SHP77 treated with DMSO at 0.1 percent for 48 hours (cell line): ENCODE data around the gene CCBE1.
A peak's percentile ranks its signal among the peaks of the same experiment; 100 is the strongest.

Source experiments
- DNase-seq: peaks from one replicate; lab custom pipeline; 2025; lab: John Stamatoyannopoulos, UW

Gene CCBE1

DNA sequence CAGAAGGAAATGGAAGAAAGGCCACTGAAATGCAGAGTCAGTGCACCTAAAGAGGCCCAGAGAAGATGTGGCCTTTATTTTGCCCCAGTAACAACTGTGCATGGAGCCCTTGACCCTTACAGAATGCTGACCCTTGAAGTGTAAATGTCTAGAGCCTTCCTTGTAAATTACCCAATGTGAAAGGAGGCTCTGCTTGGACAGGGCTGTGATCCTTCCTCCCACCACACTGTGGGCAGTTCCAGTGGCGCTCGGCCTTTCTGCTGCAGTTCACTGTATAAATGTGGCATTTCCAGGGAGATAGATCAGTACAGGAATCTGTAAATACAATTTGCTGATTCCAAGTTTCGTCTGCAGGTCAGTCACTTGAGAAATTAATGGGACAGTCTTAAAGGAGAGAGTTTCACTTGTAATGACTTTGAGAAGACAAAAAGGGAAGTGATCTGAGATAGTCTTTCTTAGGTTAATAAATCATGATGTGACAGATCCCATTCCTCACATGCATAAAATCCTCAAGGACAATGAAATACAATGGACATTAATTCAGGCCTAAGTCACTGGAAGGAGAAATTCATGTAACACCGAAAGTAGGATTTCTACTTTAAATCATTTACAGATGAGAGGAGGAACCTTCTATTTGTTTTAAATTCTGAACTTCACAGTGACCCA lies 204.3 kb downstream of the CCBE1 start:
- DNase-seq = no peak

DNA sequence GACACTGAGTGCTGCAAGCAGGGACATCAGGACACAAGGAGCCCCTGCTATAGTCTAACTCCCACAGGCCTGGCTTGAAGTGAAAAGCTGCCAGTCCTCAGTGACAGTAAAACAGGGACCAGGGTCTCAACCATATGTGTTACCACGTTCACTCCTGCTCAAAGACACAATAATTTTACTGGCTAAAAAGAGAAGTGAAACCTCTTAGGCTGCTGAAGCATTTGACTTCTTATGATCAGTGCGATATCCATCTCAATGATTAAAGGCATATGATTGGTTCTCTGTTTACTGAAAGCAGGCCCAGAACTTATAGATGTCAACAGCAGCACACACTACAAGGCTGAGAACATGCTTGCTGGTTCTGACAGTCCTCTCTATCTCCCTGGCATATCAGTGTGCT lies 208.3 kb downstream of the CCBE1 start:
- no peak for DNase-seq

DNA sequence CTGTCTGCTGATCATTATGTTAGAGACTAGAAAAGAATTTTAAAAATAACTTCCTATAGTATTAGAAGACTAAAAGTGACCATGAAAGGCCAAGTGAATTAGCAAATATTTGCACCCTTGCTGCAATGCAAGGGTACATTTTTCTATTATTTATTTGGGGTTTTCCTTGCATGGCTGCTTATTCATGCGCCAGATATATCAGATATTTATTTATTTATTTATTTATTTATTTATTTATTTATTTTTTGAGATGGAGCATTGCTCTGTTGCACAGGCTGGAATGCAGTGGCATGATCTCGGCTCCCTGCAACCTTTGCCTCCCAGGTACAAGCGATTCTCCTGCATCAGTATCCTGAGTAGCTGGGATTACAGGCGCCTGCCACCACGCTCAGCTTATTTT lies 211.8 kb downstream of the CCBE1 start:
- no peak for DNase-seq

DNA sequence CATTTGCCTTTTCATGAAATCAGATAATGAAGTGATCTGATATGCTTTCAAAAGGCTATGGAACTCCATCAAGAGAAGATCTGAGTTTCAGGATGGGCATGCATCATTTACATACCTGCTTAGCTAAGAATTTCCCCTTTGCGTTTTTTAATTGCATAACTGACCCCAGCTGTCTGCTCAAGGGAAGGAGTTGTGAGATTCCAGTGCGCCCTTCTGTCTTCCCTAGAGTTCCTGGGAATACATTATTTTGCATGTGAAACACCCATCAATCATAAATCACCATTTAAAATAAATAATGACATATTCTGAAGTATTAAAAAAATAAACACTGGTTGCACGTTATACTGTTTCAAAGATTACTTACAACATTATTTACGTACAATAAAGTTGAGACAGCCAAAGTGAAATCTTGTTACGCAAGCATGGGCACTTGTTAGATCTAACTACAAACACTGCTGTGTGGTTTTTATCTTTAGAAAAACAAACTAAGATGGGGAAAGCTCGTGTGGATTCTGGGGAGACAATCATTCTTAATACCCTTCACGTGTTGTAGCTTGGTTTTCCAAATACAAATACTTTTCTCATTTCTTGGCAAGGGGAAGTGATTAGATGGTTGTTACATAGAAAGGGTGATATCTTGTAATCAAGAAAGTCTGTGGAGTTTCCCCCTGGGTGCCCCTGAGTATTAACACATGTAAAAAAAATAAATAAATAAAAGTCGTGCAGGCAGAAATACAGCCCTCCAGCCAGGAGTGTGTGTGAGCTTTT lies 212.5 kb downstream of the CCBE1 start:
- DNase-seq = no peak

DNA sequence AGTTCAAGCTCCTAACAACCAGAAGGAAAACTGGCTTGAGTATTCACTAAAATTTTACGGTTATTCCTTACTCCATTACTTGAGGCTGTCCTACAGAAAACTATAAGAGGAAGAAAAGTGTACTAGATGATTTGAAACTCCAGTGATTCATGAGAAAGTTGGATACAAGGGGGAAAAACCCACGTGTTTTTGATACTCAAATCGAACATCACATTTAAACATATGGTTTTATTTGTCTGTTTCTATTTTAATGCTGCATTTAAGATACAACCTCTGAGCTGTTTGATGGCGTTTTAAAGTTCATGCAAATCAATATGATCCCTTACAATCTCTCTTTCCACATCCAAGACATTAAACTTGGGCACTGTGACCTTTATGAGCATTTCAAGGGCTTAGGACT lies 213.1 kb downstream of the CCBE1 start:
- no peak for DNase-seq

DNA sequence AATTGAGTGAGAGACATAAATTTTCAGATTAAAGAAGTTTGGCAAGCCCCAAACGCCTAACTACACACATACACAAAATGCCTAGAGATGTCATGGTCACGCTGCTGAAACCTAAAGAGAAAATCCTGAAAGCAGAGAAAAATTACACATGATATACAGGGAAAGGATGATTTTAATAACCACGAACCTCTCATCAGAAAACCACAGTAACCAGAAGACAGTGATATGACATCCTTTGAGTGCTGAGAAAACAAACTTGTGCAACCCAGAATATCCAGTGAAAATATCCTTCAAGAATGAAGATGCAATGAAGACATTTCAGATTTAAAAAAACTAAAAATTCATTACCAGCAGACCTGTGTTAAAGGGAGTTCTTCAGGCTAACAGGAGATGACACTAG lies 215.8 kb downstream of the CCBE1 start:
- DNase-seq = no peak

DNA sequence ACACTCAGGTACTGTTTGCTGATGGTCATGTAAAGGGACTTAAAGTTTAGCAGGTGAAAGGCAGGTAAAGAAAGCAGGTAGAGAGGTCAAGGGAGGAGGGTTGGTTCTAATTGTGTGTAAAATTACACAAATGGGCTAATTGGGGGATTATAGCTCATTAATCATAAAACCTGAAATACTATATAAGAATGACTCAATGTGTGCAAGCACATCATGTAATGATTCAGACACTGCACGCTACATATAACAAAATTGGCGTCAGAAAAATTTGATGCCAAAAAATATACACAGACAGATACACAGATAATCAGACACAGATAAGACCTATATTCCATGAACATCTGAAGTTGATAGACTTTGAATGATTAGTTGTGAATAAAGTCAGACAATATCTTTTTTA lies 217.4 kb downstream of the CCBE1 start:
- DNase-seq = no peak

DNA sequence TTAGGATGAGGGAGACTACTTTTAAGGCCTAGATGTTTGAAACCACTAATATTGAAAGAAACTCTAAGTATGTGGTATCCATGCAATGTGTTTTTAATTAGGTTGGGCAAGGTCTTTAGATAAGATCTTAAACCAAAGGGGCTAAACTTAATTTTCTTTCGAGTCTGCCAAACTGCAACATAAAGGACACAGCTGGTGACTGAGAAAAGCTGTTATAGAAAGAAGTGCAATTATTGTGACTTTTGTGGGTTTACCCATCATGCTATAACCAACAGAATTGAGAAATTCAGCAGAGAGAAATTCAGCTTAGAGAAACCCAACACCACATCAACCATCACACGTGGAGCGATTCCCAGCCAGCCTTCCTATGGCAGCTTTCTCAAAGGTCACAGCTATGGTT lies 218.6 kb downstream of the CCBE1 start:
- DNase-seq = no peak

DNA sequence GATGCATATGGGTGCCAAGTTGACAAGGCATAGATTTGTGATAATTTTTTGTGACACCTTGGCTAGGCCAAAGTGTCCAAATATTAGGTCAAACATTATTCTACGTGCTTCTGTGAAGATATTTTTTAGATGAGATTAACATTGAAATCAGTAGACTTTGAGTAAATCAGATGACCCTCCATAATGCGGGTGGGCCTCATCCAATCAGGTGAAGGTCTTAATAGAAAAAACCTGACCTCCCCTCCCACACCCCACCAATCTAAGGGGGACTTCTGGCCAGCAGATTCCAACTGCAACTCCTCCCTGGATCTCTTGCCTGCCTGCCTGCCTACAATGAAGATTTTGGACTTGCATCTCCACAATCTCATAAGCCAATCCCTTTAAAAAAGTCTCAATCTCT lies 219.4 kb downstream of the CCBE1 start:
- DNase-seq = no peak

DNA sequence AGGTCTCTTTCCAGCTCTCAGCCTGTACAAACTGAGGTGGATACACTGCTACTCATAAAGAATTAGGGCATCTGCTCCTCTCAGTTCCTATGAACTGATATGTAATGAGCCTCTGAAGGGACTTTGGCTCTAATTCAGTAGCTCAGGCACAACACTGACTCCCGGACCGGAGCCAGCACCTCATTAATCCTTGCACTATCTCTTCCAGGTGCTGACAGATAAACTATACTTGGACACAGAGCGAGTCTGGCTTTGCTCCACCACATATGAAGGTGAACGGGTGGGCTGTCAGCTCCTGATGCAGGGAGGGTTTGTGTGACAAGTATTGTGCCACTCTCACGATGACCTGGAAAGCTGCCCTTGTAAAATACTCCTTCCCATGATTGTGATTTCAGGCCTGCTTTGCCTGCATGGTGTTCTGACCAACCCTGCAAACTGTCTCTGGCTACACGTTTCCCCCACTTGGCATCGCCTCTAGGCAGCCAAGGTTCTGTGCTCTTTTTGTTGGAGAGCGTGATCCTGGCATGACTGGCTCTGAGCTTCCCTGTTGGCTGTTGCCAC lies 226.6 kb downstream of the CCBE1 start:
- no peak for DNase-seq

DNA sequence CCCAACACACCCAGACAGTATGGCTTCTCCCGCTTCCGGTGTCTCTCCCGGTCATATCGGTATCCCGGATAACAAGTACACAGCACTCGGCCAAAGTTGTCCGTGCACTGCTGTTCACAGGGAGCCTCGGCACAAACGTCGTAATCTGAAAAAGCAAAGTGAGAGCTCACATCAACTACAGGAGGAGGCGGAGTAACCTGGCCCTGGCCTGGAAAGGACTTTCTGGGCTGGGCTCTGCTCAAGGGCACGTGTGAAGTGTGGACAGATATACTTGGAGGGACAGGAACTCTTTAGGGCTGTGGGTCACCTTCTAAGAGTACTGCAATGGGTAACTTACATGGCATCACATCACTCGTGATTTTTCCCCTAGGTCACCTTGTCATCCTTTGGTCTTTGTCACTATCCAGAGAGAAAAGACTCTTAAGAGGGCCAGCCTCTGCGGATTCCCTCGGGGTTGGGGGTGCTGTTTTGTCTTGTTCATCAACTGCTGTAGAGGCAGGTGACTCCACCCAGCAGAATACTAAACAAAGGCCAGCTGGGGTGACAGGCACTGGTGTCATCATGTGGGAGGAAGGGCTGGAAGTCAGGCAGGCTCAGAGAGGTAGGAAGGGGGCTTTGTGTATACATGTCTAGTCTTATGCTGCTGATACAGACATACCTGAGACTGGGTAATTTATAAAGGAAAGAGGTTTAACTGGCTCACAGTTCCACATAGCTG lies 227.6 kb downstream of the CCBE1 start:
- DNase-seq = no peak

DNA sequence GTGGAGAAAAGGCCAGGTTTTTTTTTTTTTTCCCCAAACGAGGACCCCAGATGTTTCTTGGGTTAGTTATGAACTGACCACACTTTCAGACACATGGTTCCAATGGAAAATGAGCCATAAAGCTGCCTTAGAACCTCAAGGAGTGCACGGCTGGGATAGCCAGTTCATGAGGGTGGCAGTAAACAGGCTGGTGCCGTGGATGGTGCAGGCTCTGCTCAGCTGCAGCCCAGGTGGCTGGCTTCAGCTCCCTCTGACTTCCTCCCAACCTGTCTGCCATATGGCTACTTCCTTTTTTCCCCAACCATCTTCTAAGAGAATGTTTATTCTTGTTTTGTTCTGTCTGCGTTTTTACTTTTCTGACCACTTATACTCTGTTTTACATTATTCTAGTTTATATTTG lies 228.4 kb downstream of the CCBE1 start:
- DNase-seq = no peak

DNA sequence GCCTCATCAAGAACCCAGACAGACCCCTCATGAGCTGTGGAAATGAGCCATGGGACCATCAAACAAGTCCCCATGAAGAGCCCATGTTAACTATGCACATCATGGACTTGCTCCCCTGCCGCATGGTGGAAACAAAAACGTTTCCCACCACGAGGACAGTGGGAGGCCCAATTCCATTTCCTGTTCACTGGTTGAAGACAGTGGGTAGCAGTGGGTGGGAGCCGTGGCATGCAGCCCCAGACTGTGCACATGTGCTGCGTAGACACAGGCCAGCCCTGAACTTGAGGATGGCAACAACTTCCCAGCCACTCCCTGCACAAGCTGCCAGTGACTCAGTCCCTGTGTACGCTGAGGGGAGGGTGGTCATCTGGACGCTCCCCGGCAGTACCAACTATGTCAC lies 229.7 kb downstream of the CCBE1 start:
- DNase-seq = no peak

DNA sequence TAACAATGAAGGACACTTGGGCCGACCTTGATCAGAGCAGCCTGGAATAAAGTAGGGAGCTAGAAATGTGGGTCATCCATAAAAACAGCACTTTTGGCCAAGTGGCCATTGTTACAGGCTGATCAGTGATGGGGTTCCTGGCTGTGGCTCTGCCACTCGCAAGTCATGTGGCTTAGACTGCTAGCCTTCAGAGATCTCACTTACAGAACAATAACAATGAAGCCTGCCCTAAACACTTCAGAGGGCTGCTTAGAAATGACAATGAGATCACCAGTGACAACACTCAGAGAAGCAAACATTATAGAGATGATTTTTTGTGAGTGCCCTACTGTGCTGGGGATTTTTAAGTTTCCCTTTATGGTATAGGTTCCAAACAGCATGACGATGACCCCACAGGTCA lies 230.2 kb downstream of the CCBE1 start:
- DNase-seq = no peak

DNA sequence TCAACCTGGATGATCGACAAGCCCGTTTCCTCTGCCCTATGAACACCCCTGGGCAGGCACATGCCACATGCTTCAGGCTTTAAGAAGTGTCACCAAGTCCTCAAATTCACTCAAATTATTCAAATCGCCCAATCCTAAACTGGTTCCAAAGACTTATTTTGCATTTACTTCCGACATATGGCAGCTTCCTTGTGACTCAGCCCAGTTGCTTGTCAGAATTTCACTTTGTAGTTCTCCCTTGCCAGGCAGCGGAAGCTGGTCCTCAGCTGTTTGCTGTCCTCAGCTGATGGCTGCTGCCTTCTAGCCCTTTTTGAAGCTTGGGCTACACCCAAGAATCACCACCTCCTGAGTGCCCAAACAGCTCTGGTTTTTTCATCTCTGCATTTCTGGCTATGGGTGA lies 232.7 kb downstream of the CCBE1 start:
- no peak for DNase-seq

DNA sequence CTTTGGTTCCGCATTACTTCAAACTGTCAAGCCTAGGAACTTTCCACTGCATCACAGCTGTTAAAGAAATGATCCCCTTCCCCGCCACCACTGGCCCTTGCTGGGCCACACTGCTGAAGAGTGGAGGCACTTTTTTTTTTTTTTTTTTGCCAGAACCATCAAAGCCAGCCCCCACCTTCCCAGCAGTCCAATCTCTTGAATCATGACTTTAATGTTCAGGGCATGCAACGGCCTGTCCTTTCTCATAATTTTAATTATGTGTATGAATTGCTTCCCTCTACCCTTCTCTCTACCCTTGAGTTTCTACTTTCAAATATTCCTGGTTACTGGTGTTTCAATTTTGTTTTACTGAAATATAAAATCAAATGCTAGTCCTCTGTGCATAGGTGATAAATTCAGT lies 236.1 kb downstream of the CCBE1 start:
- no peak for DNase-seq

DNA sequence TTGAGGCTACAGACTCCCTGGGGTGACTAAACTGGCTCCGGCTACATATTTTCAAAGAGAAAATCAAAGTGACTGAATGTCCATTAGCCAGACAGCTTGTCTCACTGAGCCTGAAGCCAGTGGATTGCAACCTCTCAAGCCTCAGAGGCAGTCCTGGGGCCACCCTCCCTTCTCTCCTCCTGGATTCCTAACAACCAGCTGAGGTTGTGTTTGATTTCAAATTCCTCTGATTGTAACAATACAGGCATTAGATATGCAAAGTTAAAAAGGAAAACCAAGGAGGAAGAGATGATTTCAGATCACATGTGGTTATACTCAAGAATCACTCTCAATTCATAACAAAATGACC lies 237.2 kb downstream of the CCBE1 start:
- no peak for DNase-seq

DNA sequence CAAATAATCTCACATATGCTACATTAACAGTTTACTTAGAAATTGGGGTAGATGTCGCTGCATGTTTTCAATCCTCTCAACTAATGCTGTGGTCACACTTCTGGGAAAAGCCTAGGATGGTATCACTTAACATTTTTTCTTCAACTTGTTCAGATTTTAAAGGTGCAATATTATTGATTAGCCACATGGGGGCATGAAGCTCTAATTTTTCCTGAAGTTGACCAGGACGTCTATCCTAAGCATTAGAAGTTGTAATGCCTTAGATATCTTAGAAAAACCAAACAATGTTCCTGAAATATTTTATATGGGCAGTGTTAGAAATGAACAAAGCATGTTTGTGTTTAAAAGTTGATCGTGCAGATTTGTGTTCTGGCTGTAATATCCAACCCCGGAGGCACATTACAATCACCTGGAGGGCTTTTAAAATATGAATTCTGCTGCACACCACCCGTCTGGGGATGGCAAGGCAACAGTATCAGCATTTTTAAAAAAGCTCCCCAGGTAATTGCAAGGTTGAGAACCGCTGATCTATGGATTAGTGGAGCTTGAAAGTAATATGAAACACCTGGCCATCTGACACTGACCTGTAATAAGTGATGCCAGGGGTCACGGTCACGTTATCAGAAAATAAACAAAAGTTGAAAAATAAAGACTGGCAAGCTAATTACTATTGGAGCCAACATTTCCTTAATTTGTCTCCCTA lies 237.7 kb downstream of the CCBE1 start:
- DNase-seq = peak; percentile 5

DNA sequence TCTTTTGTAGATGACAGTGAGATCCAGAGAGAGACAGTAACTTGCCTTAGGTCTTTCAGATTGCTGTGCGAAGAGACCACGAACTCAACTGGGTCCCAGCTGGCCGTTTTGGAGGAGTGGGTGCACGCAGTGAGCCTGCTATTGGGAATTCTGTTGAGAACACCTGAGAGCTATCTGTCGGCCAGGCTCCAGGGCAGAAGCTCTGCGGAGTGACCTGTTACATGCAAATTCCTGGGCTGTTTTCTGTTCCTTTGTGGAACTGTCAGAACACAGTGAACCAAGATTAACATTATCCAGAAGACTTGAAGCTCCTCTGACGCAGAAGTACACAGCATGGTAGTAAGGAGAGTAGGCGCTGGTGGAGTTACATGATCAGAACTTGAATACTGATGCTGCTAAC lies 238.6 kb downstream of the CCBE1 start:
- no peak for DNase-seq

DNA sequence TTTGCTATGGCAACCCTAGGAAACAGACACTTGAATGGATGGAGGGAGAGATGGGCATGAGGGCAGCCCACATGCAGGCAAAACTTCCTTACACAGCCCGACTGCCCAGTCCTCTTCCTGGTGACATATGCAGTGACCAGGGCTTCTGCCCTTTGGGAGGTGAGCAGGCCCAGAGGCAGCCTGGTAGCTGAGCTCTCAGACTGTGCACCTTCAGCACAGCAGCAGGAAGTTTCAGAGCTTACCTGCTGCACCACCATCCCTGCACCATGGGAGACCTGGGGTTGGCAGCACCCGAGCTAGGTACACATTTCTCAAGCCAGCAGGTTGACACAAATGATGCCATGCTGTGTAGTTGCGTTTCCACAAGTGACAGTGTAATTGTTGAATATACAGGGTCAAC lies 240.6 kb downstream of the CCBE1 start:
- no peak for DNase-seq

DNA sequence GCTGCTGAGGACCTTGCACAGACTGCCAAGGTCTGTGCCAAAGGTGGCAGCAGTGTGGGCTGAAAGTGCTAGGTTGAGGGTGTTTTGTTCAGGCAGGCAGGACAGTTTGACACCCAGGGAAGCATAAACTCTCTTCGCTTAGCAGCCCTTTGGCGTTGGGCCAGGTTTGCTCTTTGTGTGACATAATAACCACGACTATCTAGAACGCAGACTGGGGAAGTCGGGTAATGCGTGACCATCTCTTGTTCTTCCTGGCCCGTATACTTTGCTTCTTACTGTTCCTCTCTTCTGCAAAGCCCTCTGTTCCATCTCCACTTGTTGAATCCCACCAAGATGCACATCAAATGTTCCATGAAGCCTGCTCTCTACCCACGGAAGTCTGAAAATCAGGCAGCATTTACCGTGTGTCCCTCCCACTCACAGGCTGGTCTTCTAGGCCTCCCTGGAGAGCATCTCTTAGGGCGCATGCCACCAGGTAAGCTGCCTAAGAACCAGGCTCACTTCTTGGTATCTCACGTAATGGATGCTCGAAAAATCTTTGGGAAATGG lies 241.4 kb downstream of the CCBE1 start:
- DNase-seq = no peak
